Nephron (organoid): ENCODE data around the gene ATP6V1G2.

ENCODE experiments used
- H3K27ac Mint-ChIP-seq, 3 experiments: 2 replicates each; pipeline ENCODE4 v1.8.0; 2020; ENCODE audit warnings: mixed read lengths in 3 of 3, mild to moderate bottlenecking in 2 of 3, moderate library complexity in 1 of 3
- H3K27me3 Mint-ChIP-seq: 2 replicates; pipeline ENCODE4 v1.8.0; 2021; ENCODE audit warnings: low read depth, mild to moderate bottlenecking, moderate library complexity, mixed read lengths
- H3K36me3 Mint-ChIP-seq: 2 replicates; pipeline ENCODE4 v1.8.0; 2020; ENCODE audit warnings: low read depth, mixed read lengths
- H3K4me1 Mint-ChIP-seq: 2 replicates; pipeline ENCODE4 v1.8.0; 2020; ENCODE audit warnings: mixed read lengths
- H3K4me3 Mint-ChIP-seq, 3 experiments: 2 replicates each; pipeline ENCODE4 v1.8.0; 2020; ENCODE audit warnings: mild to moderate bottlenecking in 3 of 3, mixed read lengths in 3 of 3, moderate library complexity in 2 of 3
- H3K9me3 Mint-ChIP-seq: 2 replicates; pipeline ENCODE4 v1.8.0; 2020; ENCODE audit warnings: mixed read lengths
- CTCF ChIP-seq, 3 experiments: fragments of 200-600 bp; sonication (generic); IDR thresholded peaks; one replicate each; pipeline ENCODE4 v1.5.0; 2021; ENCODE audit warnings: antibody characterized with exemption in 3 of 3; ENCODE audit not compliant: unreplicated experiment in 3 of 3

The ATP6V1G2 gene

GRCh38 chr6:31560697-31561058, 14.3 kb upstream of the ATP6V1G2 start:
- no peaks in the 10 kb centered on the region for H3K27me3 Mint-ChIP-seq
- no peak overlapping the region for H3K4me3 Mint-ChIP-seq
- peaks cover 31% of the 10 kb centered on the region for H3K36me3 Mint-ChIP-seq
- H3K27ac Mint-ChIP-seq, result peak overlapping the region; percentile 1 to 16 (median 4)
- no peaks in the 10 kb centered on the region for H3K9me3 Mint-ChIP-seq
- H3K4me1 Mint-ChIP-seq, result no peaks in the 10 kb centered on the region
- TF ChIP-seq CTCF (IDR thresholded peaks at IDR 0.05; ENCODE audit: unreplicated experiment in 3 of 3), result no peak

GRCh38 chr6:31559958-31560696, 13.7 kb upstream of the ATP6V1G2 start:
- no peaks in the 10 kb centered on the region for H3K9me3 Mint-ChIP-seq
- no peak overlapping the region for H3K4me3 Mint-ChIP-seq
- H3K27me3 Mint-ChIP-seq, result no peaks in the 10 kb centered on the region
- TF ChIP-seq CTCF (IDR thresholded peaks at IDR 0.05; ENCODE audit: unreplicated experiment in 3 of 3), result no peak
- peak overlapping the region; percentile 1 to 25 (median 4) for H3K27ac Mint-ChIP-seq
- H3K36me3 Mint-ChIP-seq, result peaks cover 31% of the 10 kb centered on the region
- H3K4me1 Mint-ChIP-seq, result no peaks in the 10 kb centered on the region

GRCh38 chr6:31559606-31559957, 13.2 kb upstream of the ATP6V1G2 start:
- peak overlapping the region in 1 of 3 experiments; percentile 25 for H3K27ac Mint-ChIP-seq
- no peaks in the 10 kb centered on the region for H3K9me3 Mint-ChIP-seq
- no peak overlapping the region for H3K4me3 Mint-ChIP-seq
- TF ChIP-seq CTCF (IDR thresholded peaks at IDR 0.05; ENCODE audit: unreplicated experiment in 3 of 3), result no peak
- H3K36me3 Mint-ChIP-seq, result peaks cover 34% of the 10 kb centered on the region
- H3K27me3 Mint-ChIP-seq, result no peaks in the 10 kb centered on the region
- no peaks in the 10 kb centered on the region for H3K4me1 Mint-ChIP-seq

GRCh38 chr6:31558631-31559500, 12.5 kb upstream of the ATP6V1G2 start:
- H3K4me3 Mint-ChIP-seq, result no peak overlapping the region
- no peaks in the 10 kb centered on the region for H3K9me3 Mint-ChIP-seq
- H3K36me3 Mint-ChIP-seq, result peaks cover 35% of the 10 kb centered on the region
- H3K27ac Mint-ChIP-seq, result no peak overlapping the region
- H3K27me3 Mint-ChIP-seq, result no peaks in the 10 kb centered on the region
- TF ChIP-seq CTCF (IDR thresholded peaks at IDR 0.05; ENCODE audit: unreplicated experiment in 3 of 3), result no peak
- no peaks in the 10 kb centered on the region for H3K4me1 Mint-ChIP-seq

GRCh38 chr6:31558318-31558625, 11.9 kb upstream of the ATP6V1G2 start:
- Mint-ChIP-seq H3K27me3 (no peaks in the 10 kb centered on the region), H3K4me3 (no peak overlapping the region), H3K27ac (no peak overlapping the region), H3K9me3 (no peaks in the 10 kb centered on the region), H3K4me1 (no peaks in the 10 kb centered on the region), H3K36me3 (peaks cover 37% of the 10 kb centered on the region)
- TF ChIP-seq CTCF (IDR thresholded peaks at IDR 0.05; ENCODE audit: unreplicated experiment in 3 of 3), result no peak
